GM18526 (cell line): Measurements from ENCODE around the gene PWP1.

Source experiments
- POLR2A ChIP-seq: IDR thresholded peaks from 3 replicates; pipeline ENCODE4 v1.6.1; 2011; ENCODE audit not compliant: insufficient read length; ENCODE audit errors: extremely low read depth

Gene PWP1

GRCh38 chr12:107660235-107660634, 25.4 kb upstream of the PWP1 start:
- TF ChIP-seq POLR2A, result no peak

- TF ChIP-seq POLR2A, result no peak
These were observed 24.7 kb upstream of the PWP1 start for GRCh38 chr12:107660861-107661415.

- no peak for TF ChIP-seq POLR2A
These were observed 23.8 kb upstream of the PWP1 start for GRCh38 chr12:107661830-107662229.

- TF ChIP-seq POLR2A, result no peak
These were observed 23.1 kb upstream of the PWP1 start for GRCh38 chr12:107662484-107662883.

- TF ChIP-seq POLR2A, result no peak
These were observed 22.3 kb upstream of the PWP1 start for GRCh38 chr12:107663277-107663676.

- TF ChIP-seq POLR2A, result no peak
These were observed 19.6 kb upstream of the PWP1 start for GRCh38 chr12:107666009-107666408.

- no peak for TF ChIP-seq POLR2A
These were observed 18.1 kb upstream of the PWP1 start for GRCh38 chr12:107667464-107667863.

GRCh38 chr12:107668320-107669098, 17.1 kb upstream of the PWP1 start:
- no peak for TF ChIP-seq POLR2A

- no peak for TF ChIP-seq POLR2A
These were observed 15.7 kb upstream of the PWP1 start for GRCh38 chr12:107669946-107670345.

GRCh38 chr12:107670999-107671643, 14.5 kb upstream of the PWP1 start:
- no peak for TF ChIP-seq POLR2A

- TF ChIP-seq POLR2A, result no peak
These were observed 7.9 kb upstream of the PWP1 start for GRCh38 chr12:107677671-107678070.

- TF ChIP-seq POLR2A, result no peak
These were observed 6.3 kb upstream of the PWP1 start for GRCh38 chr12:107679336-107679735.

- no peak for TF ChIP-seq POLR2A
These were observed 4.2 kb upstream of the PWP1 start for GRCh38 chr12:107681455-107681835.

- TF ChIP-seq POLR2A, result no peak
These were observed 3.5 kb upstream of the PWP1 start for GRCh38 chr12:107681836-107682820.

GRCh38 chr12:107684029-107684795, 1.4 kb upstream of the PWP1 start:
- no peak for TF ChIP-seq POLR2A

GRCh38 chr12:107684990-107685359, 624 bp upstream of the PWP1 start:
- TF ChIP-seq POLR2A, result no peak
